Dermis blood vessel endothelial cell (primary cell): ENCODE measurements around the gene ERN1. TPM values are rescaled to one million over a fixed set of nuclear protein-coding genes. Genes with fewer than 3 reads are reported as not detected.
A peak's percentile ranks its signal among the peaks of the same experiment; 100 is the strongest.

ENCODE experiments used
- DNase-seq: peaks from one replicate; pipeline ENCODE4 v3.0.0; 2010
- total RNA-seq: library from RNA; depleted of rRNA; stranded (reverse); fragments of >200 nt; gene quantifications from 2 replicates; pipeline ENCODE4 v1.2.3, GENCODE V29; 2014

The ERN1 gene
- total RNA-seq, 1 donor from 2014 or later, result 20.4 TPM

GRCh38 chr17:64083563-64084085 is 46.3 kb downstream of the ERN1 start:
- no peak for DNase-seq

- no peak for DNase-seq
Observed at GRCh38 chr17:64083093-64083492, 46.9 kb downstream of the ERN1 start.

GRCh38 chr17:64081802-64082799 is 47.8 kb downstream of the ERN1 start:
- DNase-seq, result peak; percentile 74

GRCh38 chr17:64080174-64080618 is 49.7 kb downstream of the ERN1 start:
- no peak for DNase-seq

GRCh38 chr17:64077379-64077778 is 52.6 kb downstream of the ERN1 start:
- DNase-seq, result peak; percentile 21

- DNase-seq, result no peak
Observed at GRCh38 chr17:64075913-64076312, 54.0 kb downstream of the ERN1 start.

- peak; percentile 18 for DNase-seq
Observed at GRCh38 chr17:64074704-64075426, 55.1 kb downstream of the ERN1 start.

GRCh38 chr17:64073771-64074703 is 55.9 kb downstream of the ERN1 start:
- DNase-seq, result no peak

- no peak for DNase-seq
Observed at GRCh38 chr17:64071111-64071510, 58.8 kb downstream of the ERN1 start.

GRCh38 chr17:64070213-64070612 is 59.7 kb downstream of the ERN1 start:
- no peak for DNase-seq

GRCh38 chr17:64069143-64069542 is 60.8 kb downstream of the ERN1 start:
- no peak for DNase-seq

- DNase-seq, result no peak
Observed at GRCh38 chr17:64067657-64068056, 62.3 kb downstream of the ERN1 start.

GRCh38 chr17:64066716-64067115 is 63.2 kb downstream of the ERN1 start:
- DNase-seq, result no peak

GRCh38 chr17:64065161-64065560 is 64.8 kb downstream of the ERN1 start:
- no peak for DNase-seq

GRCh38 chr17:64064331-64064730 is 65.6 kb downstream of the ERN1 start:
- no peak for DNase-seq

- peak; percentile 74 for DNase-seq
Observed at GRCh38 chr17:64063766-64064224, 66.1 kb downstream of the ERN1 start.

GRCh38 chr17:64063088-64063487 is 66.9 kb downstream of the ERN1 start:
- DNase-seq, result no peak

GRCh38 chr17:64061178-64061898 is 68.6 kb downstream of the ERN1 start:
- peak; percentile 92 for DNase-seq

GRCh38 chr17:64060331-64060730 is 69.6 kb downstream of the ERN1 start:
- peak; percentile 60 for DNase-seq

- DNase-seq, result no peak
Observed at GRCh38 chr17:64059756-64060155, 70.2 kb downstream of the ERN1 start.

- DNase-seq, result no peak
Observed at GRCh38 chr17:64058621-64059020, 71.3 kb downstream of the ERN1 start.
